Measurements from ENCODE around the gene KRT5.

- no peak for TF ChIP-seq CTCF (IDR thresholded peaks at IDR 0.05; ENCODE audit: poor library complexity)
- TF ChIP-seq EZH2phosphoT487 (IDR thresholded peaks at IDR 0.05; ENCODE audit: low read depth, severe bottlenecking, unreplicated experiment): no peak
- TF ChIP-seq EZH2 (IDR thresholded peaks at IDR 0.05; ENCODE audit: borderline replicate concordance): no peak
Measured at GRCh38 chr12:52527121-52527800, 7.1 kb upstream of the KRT5 start.
